NOMO-1 (cell line): ENCODE data around the gene JMJD7.

Source experiments
- DNase-seq, 2 experiments: peaks; one replicate each; lab custom pipeline; 2025; ENCODE audit not compliant: unreplicated experiment in 2 of 2; lab: John Stamatoyannopoulos, UW

Gene JMJD7

DNA sequence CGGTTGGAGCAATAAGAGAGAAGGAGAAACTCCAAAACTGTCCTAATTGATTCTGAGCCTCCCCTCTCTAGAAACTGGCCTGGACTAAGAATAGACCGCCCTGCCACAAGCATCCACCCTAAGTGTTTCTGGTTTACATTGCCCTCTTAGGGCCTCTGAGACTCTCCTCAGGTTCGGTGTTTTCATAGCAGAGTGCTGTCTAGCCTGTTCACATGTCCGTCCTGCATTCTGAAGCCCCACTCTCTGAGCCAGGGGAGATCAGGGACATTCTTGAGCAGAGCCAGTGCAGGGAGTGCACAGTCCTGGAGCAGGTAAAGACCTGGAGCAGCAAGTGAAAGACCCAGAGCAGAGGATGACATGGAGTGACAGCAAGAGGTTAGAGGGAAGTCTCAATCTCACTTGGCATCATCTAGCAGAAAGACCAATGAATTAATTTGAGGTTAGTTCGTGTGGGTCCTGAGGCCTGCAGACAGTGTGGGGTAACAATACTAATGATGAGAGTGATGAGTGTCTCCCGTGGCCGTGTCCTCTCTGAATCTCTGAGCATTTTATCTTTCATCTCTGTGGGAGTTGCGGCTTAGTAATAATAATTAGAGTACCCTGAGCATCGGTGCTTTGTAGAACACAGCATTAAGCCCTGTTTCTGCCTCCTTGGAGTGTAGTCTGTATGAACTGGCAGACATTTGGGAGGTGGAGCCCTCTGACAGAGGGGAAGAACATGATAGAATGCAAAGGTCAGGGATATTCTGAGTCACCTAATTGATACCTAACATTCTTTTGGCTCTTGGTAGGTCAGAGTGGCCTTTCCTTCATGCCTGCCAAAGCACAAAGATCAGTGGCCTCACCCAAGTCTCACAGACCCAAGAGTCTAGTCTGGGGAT, 29.0 kb upstream of the JMJD7 start:
- no peak for DNase-seq

DNA sequence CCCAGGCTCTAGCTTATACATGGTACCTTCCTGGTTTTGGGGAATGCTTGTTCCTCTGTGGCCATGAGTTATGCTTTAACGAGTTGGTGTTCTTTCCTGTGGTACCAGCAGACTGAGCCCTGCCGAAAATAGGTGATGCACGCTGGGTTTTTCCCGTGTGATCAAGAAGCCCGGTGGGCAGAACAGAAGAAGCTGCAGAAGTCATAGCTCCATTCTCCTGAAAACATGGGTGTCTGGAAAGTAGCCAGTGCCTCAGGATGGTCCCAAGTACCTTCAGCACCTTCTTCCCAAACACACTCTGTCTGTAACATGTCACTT, 28.4 kb upstream of the JMJD7 start:
- no peak for DNase-seq

DNA sequence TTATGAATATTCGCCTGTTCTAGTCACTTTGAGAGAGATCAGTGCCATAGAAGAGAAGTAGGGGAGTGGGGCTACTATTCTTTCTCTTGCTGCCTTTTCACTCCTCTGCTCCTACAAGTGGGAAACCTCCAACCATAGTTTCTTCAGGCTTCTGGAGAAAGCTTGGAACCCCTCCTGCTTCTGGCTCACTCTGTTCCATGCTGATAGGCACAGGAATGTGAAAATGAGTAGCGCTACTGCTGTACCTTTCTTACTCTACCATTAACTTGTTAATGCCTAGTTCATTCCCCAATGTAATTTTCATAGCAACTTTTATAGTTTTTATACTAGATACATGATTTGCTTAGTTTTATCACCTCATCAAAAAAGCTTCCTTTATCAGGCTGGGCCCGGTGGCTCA, 26.7 kb upstream of the JMJD7 start:
- DNase-seq = no peak

DNA sequence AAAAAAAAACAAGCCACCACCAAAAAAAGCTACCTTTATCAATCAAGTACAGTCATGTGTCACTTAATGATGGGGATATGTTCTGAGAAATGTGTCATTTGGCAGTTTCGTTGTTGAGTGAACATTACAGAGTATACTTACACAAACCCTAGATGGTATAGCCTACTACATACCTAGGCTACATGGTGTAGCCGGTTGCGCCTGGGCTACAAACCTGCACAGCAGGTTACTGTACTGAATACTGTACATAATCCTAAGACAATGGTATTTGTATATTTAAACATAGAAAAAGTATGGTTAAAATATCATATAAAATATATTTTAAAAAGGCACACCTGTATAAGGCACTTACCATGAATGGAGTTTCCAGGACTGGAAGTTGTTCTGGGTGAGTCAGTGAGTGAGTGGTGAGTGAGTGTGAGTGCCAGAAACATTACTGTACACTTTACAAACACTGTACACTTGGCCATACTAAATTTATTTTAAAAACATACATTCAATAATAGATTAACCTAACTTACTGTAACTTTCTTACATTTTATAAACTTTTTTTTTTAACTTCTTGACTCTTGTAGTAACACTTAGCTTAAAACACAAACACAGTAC, 25.9 kb upstream of the JMJD7 start:
- no peak for DNase-seq

DNA sequence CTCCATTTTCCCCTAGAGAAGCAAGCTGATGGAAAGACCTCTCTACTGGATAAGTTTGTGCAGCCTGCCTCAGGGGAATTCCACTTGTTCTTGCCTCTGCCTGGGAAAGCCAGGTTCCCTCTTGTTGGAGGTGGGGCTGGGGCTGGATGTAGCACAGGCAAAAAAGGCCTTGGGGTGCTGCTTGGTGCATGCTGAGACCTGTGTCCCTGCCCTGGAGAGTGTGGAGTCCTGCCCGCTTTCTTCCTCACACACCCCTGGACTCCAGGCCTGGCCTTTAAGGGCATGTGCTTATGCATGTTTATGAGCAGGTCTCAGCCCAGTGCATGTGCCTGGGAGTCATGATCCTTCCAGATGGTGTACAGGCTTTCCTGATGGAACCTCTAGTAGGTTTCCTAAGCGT, 23.5 kb upstream of the JMJD7 start:
- no peak for DNase-seq

DNA sequence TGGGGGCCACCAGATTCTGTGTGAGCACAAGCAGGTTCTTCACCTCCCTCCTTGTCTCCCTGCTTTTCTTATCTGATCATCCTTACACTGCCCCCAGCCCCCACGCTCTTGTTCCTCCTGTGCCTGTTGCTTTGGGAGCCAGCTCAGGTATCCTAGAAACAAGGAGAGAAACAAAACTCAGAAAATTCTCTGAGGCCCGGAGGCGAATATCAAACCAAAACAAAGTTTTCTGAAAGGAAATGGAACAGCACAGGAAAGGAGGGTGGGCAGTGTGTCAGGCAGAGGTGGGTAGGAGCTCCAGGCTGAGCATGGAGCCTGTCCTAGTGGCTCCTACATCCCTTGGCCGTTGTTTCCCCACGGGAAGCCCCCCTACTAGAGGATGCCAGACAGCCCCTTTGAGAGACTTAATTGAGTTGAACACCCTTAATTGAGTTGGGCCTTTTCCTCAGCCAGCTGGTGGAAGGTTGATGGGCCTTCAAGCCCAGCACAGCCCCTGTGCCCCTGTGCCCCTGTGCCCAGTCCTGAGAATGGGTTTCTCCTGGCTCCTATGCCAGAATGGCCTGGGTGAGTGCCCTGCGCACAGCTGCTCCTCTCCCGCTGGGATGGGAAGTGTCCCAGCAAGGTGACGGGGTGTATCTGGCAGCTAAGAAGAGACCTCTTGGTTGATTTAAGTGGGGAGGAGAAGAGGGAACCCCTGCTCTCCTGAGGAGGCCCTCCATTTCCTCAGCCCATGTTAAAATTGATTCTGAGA, 22.8 kb upstream of the JMJD7 start:
- DNase-seq = no peak

DNA sequence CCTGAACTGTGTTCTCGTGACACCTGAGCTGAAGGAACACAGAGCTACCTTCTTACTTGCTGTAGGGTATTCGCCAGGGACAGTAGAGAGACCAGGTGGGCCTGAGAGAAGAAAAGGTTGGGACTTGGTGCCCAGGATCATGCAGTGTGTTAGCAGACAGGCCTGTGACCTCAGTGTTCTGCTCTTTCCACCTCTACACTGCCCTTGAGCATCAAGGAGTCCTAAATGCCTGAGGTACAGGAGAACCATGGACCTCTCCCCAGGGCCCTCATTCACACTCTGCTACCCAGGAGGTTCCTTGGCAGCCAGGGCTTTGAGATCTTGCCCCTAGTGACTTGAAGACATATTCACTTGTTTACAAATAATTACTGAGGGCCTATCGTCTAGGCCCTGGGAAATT, 22.2 kb upstream of the JMJD7 start:
- DNase-seq = no peak

DNA sequence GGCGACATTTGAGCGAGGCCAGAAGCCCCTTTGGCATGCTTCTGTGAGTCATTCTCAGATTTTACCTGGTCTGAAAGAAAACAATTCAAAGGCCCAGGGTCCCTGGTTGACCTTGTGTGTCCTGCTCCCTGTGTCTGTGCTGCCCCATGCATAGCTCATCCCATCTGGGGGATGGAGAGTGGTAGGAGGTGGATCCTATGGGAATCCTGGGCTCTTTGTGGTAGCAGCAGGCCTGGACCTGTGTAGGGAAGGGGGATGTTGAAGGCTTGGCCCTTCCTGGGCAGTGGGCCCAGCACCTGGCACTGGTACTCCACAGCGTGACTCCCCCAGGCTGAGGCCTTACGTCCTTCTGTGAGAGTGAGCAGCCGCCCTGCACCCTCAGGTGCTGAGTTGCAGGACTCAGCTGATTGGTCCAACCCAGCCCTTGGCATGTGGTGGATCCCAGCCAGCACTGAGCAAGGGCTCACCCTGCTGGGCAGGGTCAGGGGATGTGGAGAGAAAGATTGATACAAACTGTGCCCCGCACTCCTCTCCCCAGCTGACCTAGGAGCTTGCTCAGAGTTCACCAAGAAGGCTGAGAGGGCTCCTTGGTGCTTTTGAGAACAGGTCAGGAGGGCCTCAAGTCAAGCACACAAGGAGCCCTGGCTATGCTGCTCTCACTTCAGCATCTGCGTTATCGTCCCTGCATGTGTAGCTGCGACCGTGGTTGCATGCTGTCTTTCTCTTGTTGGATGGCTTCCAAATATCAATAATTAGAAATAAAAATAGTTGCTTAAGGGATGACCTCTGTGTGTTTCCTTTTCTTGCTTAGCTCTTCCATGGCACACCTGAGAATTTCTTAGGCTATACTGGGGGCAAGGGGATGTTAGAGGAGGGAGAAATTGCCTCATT, 21.4 kb upstream of the JMJD7 start:
- DNase-seq = no peak

DNA sequence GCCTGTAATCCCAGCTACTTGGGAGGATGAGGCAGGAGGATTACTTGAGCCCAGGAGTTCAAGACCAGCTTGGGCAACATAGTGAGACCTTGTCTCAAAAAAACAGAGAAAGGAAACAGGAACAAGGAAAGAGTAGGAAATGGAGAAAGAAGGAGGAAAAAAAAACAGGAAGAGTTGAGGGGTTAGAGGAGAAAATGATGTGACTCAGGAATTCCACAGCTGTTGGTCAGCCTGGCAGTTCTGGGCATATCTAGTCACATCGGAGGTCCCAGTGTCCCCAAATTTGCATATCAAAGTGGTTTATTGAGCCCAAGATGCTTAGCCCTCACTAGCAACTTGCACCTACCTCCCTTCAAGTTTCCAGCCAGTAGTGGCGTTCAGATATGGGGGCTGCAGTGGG, 18.8 kb upstream of the JMJD7 start:
- no peak for DNase-seq

DNA sequence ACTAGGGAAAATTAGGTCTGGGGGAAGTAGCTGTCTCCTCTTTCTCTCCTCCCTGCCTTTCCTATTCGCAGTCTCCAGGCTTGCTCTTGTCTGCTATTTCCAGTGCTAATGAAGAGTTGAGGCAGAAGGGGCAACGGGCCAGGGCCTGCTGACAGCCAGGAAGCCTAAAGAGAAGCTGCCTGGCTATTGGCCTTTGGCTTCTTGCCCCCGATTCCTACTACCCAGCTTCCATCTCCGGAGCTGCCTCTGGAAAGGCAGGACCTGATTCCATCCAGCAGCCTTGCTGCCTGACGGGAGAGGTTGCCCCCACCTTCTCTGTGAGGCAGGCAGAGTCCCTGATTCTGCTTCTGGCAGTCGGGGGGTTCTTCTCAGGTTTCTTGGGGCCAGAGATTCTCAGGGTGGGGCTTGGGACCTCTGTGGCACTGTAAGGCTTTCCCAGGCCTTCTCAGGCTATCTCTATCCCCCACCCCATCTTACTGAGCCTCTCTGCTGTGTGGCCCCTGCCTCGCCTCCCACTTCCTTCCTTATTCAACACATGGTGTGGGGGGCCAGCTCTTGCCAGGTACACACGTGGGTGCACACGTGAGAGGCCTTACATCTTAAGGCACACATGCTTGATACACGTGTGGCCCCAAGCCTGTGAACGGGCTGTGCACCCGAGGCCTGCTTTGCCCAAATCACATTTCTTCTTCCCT, 18.2 kb upstream of the JMJD7 start:
- no peak for DNase-seq

DNA sequence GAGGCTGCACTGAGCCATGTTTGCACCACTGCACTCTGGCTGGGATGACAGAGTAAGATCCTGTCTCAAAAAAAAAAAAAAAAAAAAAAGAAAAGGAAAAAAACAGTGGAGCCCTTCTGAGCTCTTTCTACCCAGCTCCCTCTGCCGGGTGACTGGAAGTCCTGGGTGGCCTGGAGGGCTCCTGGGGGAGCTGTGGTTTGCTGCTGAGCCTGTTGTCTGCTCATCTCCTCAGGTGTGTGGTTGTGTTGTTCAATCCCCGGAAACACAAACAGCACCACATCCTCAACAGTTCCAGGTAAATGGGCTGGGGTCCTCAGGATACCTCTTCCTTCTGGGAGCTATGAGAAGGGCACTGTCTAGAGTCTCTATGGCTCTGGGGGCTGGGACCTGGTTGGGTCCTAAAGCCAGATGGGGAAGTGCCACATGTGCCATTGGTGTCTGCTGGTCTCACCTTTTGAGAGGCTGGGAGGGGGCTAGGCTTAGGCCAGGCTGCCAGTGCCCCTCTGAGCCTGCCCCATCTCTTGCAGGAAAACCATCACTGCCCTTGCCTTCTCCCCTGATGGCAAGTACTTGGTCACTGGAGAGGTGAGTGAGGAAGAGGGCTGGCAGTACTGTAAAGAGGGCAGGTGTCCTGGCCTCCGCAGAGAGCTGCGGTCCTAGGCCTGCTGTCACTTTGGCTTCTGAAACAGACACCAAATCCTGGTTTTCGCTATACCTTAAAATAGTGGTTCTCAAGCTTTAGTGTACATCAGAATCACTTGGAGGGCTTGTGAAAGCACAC, 17.1 kb upstream of the JMJD7 start:
- no peak for DNase-seq

DNA sequence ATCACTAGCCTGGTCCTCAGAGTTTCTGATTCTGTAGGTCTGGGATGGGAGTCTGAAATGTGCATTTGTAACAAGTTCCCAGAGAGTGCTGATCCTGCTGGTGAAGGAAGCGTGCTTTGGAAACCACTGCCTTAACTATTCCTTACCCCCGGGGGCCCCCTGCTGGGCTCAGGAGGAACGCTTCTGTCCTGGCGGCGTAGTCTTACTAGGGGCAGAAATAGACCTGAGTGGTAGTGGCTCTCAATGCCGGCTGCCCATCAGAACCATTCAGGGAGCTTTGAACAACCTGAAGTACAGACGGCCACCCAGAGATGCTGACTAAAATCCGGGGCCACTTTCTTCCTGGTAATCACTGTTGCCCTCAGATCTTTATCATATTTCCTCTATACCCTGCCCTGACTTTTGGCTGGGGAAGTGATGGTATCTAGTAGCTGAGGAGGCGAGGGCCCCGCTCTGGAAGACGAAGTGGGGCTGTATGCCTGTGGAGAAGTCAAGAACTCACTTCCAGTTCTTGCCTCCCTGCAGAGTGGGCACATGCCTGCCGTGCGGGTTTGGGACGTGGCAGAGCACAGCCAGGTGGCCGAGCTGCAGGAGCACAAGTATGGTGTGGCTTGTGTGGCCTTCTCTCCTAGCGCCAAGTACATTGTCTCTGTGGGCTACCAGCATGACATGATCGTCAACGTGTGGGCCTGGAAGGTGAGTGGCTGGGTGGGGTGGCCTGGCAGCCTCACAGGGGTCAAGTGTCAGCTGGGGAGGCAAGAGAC, 16.3 kb upstream of the JMJD7 start:
- peak; percentile 51 to 67 for DNase-seq

DNA sequence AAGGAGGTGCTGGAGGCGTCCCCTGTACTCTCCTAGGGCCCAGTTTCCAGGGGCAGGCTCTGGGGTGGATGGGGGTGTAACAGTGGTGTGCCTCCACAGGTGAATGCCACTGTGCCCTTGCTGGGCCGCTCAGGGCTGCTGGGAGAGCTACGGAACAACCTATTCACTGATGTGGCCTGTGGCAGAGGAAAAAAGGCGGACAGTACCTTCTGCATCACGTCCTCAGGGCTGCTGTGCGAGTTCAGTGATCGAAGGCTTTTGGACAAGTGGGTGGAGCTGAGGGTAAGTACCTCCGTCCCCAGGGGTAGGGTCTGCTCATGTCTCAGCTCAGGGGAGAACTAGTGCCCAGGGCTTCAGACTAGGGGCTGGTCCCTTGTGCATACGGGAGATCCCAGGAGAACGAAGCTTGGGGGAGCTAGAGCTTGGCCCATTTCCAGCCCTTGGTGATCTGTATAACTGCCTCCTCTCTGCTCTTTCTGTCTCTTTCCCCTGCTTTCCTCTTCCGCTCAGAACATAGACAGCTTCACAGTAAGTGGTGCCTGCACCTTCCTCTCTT, 15.0 kb upstream of the JMJD7 start:
- DNase-seq = no peak

DNA sequence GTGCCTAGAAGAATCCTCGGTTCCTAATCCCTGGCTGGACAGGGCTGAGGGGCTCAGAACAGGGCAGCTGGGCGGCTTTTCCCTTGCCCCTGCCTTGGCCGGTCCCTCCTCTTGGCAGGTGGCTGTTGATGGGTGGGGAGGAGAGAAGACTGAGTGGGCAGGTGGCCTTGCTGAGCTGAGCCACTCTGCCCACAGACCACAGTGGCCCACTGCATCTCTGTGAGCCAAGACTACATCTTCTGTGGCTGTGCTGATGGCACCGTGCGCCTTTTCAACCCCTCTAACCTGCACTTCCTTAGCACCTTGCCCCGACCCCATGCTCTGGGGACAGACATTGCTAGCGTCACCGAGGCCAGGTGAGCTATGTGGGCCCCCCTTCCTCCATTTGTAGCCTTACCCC, 14.5 kb upstream of the JMJD7 start:
- DNase-seq = no peak

DNA sequence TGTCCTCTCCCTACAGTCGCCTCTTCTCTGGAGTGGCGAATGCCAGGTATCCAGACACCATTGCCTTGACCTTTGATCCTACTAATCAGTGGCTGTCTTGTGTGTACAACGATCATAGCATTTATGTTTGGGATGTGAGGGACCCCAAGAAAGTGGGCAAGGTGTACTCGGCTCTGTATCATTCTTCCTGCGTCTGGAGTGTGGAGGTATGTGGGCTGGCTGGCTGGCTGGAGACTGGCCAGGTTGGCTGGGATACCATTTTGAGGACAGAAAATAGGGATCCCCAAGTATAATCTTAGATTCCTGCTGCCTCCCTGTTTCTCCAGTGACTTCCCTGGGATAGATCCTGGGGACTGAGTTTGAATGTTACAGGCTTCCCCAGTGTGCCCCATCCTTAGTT, 13.4 kb upstream of the JMJD7 start:
- no peak for DNase-seq

DNA sequence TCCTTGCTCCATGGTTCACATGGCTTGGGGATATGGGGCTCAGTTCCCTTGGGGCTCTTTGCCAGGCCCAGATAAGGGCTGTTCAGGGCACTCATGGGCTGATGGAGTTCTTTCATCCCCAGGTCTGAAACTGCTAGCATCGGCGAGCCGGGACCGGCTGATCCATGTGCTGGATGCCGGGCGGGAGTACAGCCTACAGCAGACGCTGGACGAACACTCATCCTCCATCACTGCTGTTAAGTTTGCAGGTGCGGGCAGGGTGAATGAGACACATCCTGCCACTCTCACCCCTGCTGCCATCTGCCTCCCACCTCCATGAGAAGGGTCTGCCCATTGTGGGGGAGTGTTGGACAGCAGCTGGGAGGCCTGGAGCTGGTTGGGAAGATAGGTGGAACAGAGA, 11.1 kb upstream of the JMJD7 start:
- no peak for DNase-seq

DNA sequence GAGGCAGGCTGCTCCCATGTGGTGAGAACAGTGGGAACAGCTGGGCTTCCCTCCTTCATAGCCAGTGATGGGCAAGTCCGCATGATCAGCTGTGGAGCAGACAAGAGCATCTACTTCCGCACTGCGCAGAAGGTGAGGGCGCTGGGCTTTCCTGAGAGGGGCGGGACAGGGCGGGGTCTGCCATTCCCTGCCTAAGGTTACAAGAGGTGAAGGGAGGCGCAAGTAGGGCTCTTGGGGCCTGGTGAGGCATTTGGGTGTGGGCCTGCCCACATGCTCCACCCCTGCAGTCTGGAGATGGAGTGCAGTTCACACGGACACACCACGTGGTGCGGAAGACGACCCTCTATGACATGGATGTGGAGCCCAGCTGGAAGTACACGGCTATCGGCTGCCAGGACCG, 10.6 kb upstream of the JMJD7 start:
- no peak for DNase-seq

DNA sequence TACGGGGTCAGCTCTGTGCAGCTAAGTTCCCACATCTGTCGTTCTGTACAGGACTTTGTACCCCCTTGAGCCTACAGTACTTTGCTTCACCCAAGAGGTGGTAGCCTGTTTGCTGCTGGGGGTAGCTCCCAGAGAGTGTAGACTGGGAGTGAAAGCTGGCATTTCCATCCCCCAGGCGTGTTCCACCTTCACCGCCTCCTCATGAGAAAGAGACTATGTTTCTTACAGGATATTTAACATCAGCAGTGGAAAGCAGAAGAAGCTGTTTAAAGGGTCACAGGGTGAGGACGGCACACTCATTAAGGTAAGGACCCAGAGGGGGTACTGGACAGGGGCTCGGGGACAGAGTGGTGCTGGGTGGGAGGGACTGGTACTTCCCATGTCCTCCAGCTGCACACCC, 10.1 kb upstream of the JMJD7 start:
- no peak for DNase-seq
